UCSD-AML1 (cell line): Measurements from ENCODE around the gene C19orf81.
A peak's percentile ranks its signal among the peaks of the same experiment; 100 is the strongest.

Experiments
- DNase-seq: peaks from one replicate; lab custom pipeline; 2025; ENCODE audit not compliant: unreplicated experiment; lab: John Stamatoyannopoulos, UW

The C19orf81 gene

GRCh38 chr19:50629194-50629593 lies 20.1 kb upstream of the C19orf81 start:
- no peak for DNase-seq

GRCh38 chr19:50629801-50630200 lies 19.4 kb upstream of the C19orf81 start:
- DNase-seq, result no peak

GRCh38 chr19:50632151-50632835 lies 17.0 kb upstream of the C19orf81 start:
- DNase-seq, result no peak

GRCh38 chr19:50633359-50633758 lies 15.9 kb upstream of the C19orf81 start:
- no peak for DNase-seq

GRCh38 chr19:50633973-50634372 lies 15.3 kb upstream of the C19orf81 start:
- no peak for DNase-seq

DNA sequence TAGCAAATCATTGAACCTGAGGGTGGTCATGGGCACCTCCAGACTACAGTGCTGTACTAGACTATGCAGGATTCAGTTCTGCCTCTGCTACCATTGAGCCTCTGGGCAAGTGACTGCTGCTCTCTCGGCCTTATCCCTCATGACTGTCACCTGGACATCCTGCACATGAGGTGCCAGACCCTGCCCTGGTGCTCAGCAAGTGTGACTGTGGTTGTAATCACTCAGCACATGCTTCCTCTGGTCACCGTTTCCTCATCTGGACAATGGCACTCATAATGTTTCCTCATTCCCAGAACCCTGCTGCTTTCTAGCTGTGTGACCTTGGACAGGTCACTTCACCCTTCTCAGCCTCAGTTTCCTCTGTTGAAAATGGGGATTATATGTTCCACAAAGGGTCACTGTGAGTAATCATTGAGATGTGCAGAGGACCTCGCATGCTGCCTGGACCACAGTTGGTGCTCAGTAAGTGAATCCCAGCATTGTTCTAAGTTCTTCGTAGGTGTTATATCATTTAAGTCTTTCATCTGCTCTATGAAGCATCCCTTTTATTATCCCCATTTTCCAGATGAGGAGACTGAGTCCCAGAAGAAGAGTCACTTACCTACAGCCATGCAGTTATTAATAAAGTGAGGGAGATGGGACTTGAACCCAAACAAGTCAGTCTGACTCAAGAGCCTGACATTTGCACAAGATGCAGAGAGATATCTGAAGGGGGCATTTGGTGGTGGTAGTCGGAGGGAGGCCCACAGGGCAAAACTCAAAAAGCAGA lies 12.7 kb upstream of the C19orf81 start:
- DNase-seq, result no peak

GRCh38 chr19:50638600-50638999 lies 10.6 kb upstream of the C19orf81 start:
- no peak for DNase-seq

- DNase-seq, result no peak
These were observed 9.8 kb upstream of the C19orf81 start, which contains the start of gene SYT3 for GRCh38 chr19:50639121-50640112. TSS of gene SYT3 (minus strand) at chr19:50639881. CDS start at chr19:50637411, 2,470 bp downstream.

DNA sequence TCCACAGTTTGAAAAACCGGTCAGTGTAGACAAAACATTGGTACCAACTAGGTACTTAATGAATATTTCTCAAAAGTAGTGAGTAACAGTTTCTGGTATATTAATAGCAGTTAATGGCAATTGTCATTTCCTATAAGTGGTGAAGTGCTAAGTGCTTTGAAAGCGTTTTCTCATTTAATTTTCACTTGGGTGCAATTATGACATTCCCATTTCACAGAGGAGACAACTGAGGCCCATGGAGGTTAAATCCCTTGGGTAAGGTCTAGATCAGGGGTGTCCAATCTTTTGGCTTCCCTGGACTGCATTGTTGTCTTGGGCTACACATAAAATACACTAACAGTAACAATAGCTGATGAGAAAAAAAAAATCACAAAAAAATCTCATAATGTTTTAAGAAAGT lies 8.9 kb upstream of the C19orf81 start:
- DNase-seq, result no peak

DNA sequence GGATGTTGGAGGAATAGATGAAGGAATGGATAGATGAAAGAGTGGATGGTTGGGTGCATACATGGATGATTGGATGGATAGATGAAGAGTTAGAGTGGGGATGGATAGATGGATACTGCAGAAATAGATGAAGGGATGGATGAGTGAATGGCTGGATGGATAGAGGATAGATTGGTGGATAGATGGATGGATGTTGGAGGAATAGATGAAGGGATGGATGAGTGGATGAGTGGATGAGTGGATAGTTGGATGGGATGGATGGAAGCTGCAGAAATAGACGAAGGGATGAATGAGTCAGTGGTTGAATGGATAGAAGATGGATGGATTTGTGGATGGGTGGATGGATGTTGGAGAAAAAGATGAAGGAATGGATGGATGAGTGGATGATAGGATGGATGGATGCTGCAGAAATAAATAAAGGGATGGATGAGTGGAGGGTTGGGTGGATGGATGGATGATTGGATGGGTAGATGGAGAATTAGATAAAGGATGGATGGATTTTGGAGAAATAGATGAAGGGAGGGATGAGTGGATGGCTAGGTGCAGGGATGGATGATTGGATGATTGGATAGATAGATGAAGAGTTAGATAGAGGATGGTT lies 4.8 kb upstream of the C19orf81 start:
- DNase-seq, result no peak

DNA sequence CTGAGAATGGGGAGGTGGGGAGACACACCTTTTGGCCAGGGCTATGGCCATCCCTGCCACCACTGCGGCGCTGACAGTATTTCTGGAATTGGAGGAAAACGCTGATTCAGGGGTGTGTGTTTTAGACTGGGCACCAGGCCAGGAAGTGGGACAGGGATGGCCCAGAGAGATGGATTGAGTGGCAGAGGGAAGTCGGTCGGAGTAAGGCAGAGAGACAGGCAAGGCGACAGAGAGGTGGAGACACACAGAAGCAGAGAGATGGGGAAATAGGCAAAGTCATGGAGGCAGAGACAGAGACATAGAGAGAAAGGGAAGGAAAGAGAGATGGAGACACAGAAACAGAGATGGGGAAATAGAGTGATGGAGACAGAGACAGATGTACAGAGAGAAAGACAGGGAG lies 4.1 kb upstream of the C19orf81 start:
- no peak for DNase-seq

DNA sequence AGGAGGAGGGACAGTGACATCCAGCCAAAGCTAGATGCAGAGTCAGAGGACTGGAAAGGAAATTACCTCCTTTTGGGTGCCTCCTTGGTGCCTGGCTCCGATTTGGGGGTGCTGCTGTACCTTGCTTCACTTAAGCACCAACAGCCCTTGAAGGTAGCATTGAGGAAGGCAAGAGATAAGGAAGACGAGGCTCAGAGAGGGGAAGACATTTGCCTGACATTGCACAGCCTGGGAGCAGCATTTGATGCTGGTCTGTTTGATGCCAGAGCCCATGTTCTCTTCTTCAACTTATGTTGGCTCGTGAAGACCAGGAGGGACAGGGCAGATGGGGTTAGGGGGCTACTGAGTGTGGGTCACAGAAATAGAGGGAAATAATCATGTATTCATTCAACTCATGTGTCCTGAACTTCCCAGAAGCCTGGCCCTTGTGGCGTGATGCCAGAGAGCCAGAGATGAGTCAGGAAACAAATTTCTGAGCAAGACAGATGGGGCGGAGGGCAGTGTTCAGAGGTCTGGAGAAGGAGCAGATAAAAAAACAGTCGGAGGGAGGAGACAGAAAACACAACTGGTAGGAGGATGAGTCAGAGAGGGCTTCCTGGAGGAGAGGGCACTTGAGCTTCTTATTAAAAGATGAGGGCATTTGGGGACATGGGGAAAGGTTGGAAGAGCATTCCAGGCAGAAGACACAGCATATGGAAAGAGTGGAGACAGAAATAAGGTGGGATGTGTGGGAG lies 3.0 kb upstream of the C19orf81 start:
- DNase-seq, result no peak

- DNase-seq, result no peak
These were observed 1.2 kb upstream of the C19orf81 start for GRCh38 chr19:50647879-50648615.

GRCh38 chr19:50648659-50649058 lies 586 bp upstream of the C19orf81 start:
- no peak for DNase-seq

GRCh38 chr19:50651174-50651573 lies 1.9 kb downstream of the C19orf81 start:
- DNase-seq, result no peak

DNA sequence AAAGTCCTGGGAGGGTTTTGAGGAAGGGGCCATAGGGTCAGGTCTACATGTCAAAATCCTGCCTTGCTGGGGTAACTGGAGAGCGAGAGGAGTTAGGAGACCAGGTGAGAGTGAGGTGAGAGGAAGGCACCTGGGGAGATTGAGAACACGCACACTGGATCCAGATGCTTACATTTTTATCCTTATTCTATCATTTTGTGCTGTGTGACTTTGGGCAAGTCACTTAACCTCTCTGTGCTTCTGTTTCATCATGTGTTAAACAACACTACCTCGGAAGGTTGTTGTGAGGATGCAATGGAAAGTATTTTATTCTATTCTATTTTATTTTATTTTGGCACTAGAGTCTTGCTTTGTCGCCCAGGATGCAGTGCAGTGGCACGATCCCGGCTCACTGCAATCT lies 3.5 kb downstream of the C19orf81 start:
- no peak for DNase-seq

GRCh38 chr19:50654882-50655281 lies 5.6 kb downstream of the C19orf81 start:
- DNase-seq, result no peak

DNA sequence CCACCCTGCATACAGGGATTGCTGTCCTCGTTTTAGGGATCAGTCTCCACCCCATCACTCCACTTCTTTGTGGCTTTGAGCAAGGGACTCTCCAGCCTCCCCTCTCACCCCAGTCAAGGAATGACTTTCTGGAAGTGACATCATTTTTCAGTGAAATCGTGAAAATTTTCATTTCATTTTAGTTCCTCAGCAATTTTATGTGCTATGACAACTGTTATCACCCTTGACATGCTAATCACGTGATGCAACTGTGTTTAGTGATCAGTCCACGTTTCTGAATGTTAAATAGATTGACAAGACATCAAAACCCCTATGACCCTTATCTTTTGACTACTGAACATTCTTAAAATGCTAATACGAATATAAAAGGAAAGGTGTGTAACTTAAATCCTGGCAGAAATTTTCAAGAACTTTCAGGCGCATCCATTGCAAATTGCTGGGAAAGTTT lies 8.0 kb downstream of the C19orf81 start:
- no peak for DNase-seq

DNA sequence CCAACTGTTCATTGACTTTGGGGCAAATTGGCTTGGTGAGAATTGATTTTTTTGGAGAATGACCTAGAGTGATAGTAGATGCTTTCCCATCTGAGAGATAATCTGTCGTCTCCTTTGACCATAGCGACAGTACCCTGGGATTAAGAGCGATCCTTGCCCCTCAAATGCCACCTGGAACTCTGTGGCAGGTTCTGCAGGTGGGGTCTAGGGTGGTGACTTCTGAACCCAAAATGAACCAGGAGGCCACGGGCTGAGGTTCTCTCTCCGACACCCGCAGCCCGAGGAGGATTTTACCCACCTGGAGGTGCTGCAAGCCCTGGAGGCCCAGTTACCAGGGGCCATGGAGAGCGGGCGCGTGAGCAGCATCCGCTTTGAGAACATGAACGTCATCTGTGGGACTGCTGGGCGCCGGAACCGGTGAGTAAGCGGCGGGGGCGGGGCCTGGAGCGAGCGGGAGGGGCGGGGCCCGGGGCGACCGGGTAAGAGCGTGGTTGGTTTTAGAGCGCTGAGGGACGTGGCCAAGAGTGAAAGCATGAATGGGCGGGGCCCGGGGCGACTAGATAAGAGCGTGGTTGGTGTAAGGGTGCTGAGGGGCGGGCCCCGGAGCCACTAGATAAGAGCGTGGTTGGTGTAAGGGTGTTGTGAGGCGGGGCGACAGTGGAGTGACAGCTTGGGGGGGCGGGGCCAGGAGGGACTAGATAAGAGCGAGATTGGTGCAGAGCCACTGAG lies 8.6 kb downstream of the C19orf81 start:
- DNase-seq, result peak; percentile 87
